OCI-LY3 (cell line): ENCODE results near the gene CROCC2.

Experiments
- EZH2phosphoT487 ChIP-seq: fragments of 200-600 bp; shearing (Covaris generic); IDR thresholded peaks from 2 replicates; pipeline ENCODE4 v1.6.1; 2018; ENCODE audit warnings: antibody characterized with exemption, mixed run types, low read depth
- TF ChIP-seq, protein P1 (sequence below): fragments of 200-600, 300-600 bp; sonication (generic); IDR thresholded peaks from 2 replicates; pipeline ENCODE4 v1.5.1; 2014; ENCODE audit warnings: antibody characterized with exemption, low read length, low read depth

GRCh38 chr2:241030883-241031282, 124.7 kb downstream of the CROCC2 start:
- TF ChIP-seq, protein P1, sequence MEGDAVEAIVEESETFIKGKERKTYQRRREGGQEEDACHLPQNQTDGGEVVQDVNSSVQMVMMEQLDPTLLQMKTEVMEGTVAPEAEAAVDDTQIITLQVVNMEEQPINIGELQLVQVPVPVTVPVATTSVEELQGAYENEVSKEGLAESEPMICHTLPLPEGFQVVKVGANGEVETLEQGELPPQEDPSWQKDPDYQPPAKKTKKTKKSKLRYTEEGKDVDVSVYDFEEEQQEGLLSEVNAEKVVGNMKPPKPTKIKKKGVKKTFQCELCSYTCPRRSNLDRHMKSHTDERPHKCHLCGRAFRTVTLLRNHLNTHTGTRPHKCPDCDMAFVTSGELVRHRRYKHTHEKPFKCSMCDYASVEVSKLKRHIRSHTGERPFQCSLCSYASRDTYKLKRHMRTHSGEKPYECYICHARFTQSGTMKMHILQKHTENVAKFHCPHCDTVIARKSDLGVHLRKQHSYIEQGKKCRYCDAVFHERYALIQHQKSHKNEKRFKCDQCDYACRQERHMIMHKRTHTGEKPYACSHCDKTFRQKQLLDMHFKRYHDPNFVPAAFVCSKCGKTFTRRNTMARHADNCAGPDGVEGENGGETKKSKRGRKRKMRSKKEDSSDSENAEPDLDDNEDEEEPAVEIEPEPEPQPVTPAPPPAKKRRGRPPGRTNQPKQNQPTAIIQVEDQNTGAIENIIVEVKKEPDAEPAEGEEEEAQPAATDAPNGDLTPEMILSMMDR, result no peak
- no peak for TF ChIP-seq EZH2phosphoT487
